ENCODE results near the gene TMEM231.

The TMEM231 gene

GRCh38 chr16:75488322-75488721 is 67.7 kb downstream of the TMEM231 start:
- no peak overlapping the region for H3K27ac ChIP-seq (ENCODE audit: low read depth, low read length)
- no peaks in the 10 kb centered on the region for H3K79me2 ChIP-seq (ENCODE audit: control insufficient read depth, insufficient read depth, low read length, unreplicated experiment)
- no peaks in the 10 kb centered on the region for H3K36me3 ChIP-seq (ENCODE audit: insufficient read depth, low read length)
- no peak overlapping the region for H3K4me3 ChIP-seq (ENCODE audit: low read depth, low read length)
- no peak overlapping the region for H2AFZ ChIP-seq (ENCODE audit: low read length, unreplicated experiment)
- H3K27me3 ChIP-seq (ENCODE audit: insufficient read depth, low read length), result no peaks in the 10 kb centered on the region
- H3K4me1 ChIP-seq (ENCODE audit: control insufficient read depth, insufficient read depth, low read length, unreplicated experiment), result no peaks in the 10 kb centered on the region

All from ACC112 (cell line).